ENCODE measurements around the gene ASIC3. TPM values are rescaled to one million over a fixed set of nuclear protein-coding genes. Genes with fewer than 3 reads are reported as not detected.

The ASIC3 gene
- polyA plus RNA-seq, 10 donors: 2.1 to 6.4 (median 4.3) TPM

GRCh38 chr7:151056666-151057505 lies 8.6 kb downstream of the ASIC3 start:
- DNase-seq: no peak

- no peak for DNase-seq
Measured at GRCh38 chr7:151057506-151057988, 9.2 kb downstream of the ASIC3 start, which contains the start of gene CDK5. TSS of gene CDK5 (minus strand) at chr7:151057897. CDS start at chr7:151057848, 49 bp downstream.

- peak; percentile 99 to 100 (median 99) for DNase-seq
Measured at GRCh38 chr7:151057989-151058780, 9.9 kb downstream of the ASIC3 start.

GRCh38 chr7:151058781-151059366 lies 10.5 kb downstream of the ASIC3 start:
- DNase-seq: peak in 1 of 3 donors; percentile 37

- peak; percentile 84 to 94 (median 91) for DNase-seq
Measured at GRCh38 chr7:151059367-151060112, 11.2 kb downstream of the ASIC3 start, which contains the start of gene SLC4A2. TSS of gene SLC4A2 (plus strand) at chr7:151059589. CDS start at chr7:151061988, 2,399 bp downstream.

GRCh38 chr7:151060113-151060415 lies 11.7 kb downstream of the ASIC3 start:
- no peak for DNase-seq

- no peak for DNase-seq
Measured at GRCh38 chr7:151060416-151061212, 12.3 kb downstream of the ASIC3 start.

- no peak for DNase-seq
Measured at GRCh38 chr7:151061213-151062110, 13.1 kb downstream of the ASIC3 start.

GRCh38 chr7:151062111-151062398 lies 13.7 kb downstream of the ASIC3 start:
- DNase-seq: no peak

- peak in 1 of 3 donors; percentile 45 for DNase-seq
Measured at GRCh38 chr7:151062399-151063211, 14.3 kb downstream of the ASIC3 start.

- peak in 1 of 3 donors; percentile 64 for DNase-seq
Measured at GRCh38 chr7:151063212-151063561, 14.9 kb downstream of the ASIC3 start.

GRCh38 chr7:151064454-151064853 lies 16.1 kb downstream of the ASIC3 start:
- DNase-seq: no peak

GRCh38 chr7:151064993-151065392 lies 16.7 kb downstream of the ASIC3 start:
- DNase-seq: no peak

GRCh38 chr7:151065516-151065915 lies 17.2 kb downstream of the ASIC3 start:
- DNase-seq: no peak

GRCh38 chr7:151066273-151066974 lies 18.1 kb downstream of the ASIC3 start:
- DNase-seq: no peak

GRCh38 chr7:151068069-151068773 lies 19.9 kb downstream of the ASIC3 start:
- no peak for DNase-seq

GRCh38 chr7:151069841-151070573 lies 21.7 kb downstream of the ASIC3 start:
- DNase-seq: no peak
